Neural crest cell (in vitro differentiated cells): ENCODE results near the gene SLC12A6. TPM values are rescaled to one million over a fixed set of nuclear protein-coding genes. Genes with fewer than 3 reads are reported as not detected.

Source experiments
- DNase-seq: peaks from one replicate; pipeline ENCODE4 v3.0.0; 2021; ENCODE audit warnings: low read depth, mixed read lengths, low spot score
- H3K27ac Mint-ChIP-seq: one replicate; pipeline ENCODE4 v1.8.0; 2021; ENCODE audit warnings: mild to moderate bottlenecking, mixed read lengths; ENCODE audit not compliant: unreplicated experiment
- H3K27me3 Mint-ChIP-seq: 2 replicates; pipeline ENCODE4 v1.8.0; 2021; ENCODE audit warnings: low read depth, mild to moderate bottlenecking, mixed read lengths
- H3K36me3 Mint-ChIP-seq: 2 replicates; pipeline ENCODE4 v1.8.0; 2021; ENCODE audit warnings: low read depth, mild to moderate bottlenecking, mixed read lengths
- H3K4me1 Mint-ChIP-seq: 2 replicates; pipeline ENCODE4 v1.8.0; 2021; ENCODE audit warnings: mixed read lengths
- H3K4me3 Mint-ChIP-seq: one replicate; pipeline ENCODE4 v1.8.0; 2021; ENCODE audit warnings: mild to moderate bottlenecking, mixed read lengths
- H3K9me3 Mint-ChIP-seq: 2 replicates; pipeline ENCODE4 v1.8.0; 2021; ENCODE audit warnings: mixed read lengths
- CTCF ChIP-seq: fragments of 200-600 bp; sonication (generic); conservative IDR thresholded peaks from 2 replicates; pipeline ENCODE4 v1.5.0; 2021; ENCODE audit warnings: antibody characterized with exemption, mild to moderate bottlenecking
- total RNA-seq: library from RNA; stranded (reverse); gene quantifications from 2 replicates; pipeline ENCODE4 v1.2.1, GENCODE V29; 2021

The SLC12A6 gene
- total RNA-seq, 1 donor from 2014 or later = 10.9 TPM

DNA sequence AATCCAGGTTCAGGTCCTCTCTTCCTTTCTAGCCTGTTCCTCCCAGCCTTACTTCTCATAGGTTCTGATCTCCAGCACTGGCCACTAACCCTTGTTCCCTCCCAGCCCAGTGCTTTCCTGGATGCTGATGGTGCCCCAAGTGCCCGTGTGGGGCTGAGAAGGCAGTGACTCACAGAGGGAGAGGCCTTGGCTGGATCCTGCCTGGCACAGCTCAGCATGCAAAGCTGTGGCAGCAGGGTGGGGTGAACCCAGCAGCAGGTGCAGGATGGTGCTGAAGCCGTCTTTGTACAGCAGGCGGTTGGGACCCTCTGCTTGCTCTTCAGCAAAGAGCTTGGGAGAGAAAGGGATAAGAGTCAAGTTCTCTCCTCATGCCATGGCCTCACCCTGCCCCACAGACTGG lies 21.8 kb upstream of the SLC12A6 start:
- Mint-ChIP-seq H3K9me3 (no peaks in the 10 kb centered on the region), H3K36me3 (peaks cover 2% of the 10 kb centered on the region), H3K27ac (no peak overlapping the region), H3K4me3 (no peak overlapping the region), H3K27me3 (no peaks in the 10 kb centered on the region), H3K4me1 (no peaks in the 10 kb centered on the region)
- TF ChIP-seq CTCF = no peak
- no peak for DNase-seq

DNA sequence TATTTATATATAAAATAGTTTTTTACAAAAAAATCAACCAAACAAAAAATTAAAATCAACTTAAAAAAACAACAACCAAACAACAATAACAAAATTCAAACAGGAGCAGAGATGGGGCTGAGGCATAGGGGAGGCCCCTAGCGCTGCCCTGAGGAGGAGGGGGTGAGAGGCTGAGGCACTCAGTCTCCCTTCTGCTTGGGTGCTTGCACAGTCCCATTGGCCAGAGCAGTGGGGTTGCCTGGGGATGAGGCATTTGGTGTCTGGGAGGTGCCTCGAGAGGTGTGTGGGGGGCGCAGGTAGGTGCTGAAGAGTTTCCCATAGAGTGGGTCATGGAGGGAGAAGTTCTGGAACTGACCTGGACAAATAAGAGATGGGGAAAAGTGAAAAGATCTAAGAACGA lies 21.4 kb upstream of the SLC12A6 start:
- H3K27ac Mint-ChIP-seq = no peak overlapping the region
- DNase-seq = no peak
- H3K27me3 Mint-ChIP-seq = no peaks in the 10 kb centered on the region
- H3K4me1 Mint-ChIP-seq = no peaks in the 10 kb centered on the region
- H3K9me3 Mint-ChIP-seq = no peaks in the 10 kb centered on the region
- H3K4me3 Mint-ChIP-seq = no peak overlapping the region
- no peak for TF ChIP-seq CTCF
- H3K36me3 Mint-ChIP-seq = peaks cover 2% of the 10 kb centered on the region

DNA sequence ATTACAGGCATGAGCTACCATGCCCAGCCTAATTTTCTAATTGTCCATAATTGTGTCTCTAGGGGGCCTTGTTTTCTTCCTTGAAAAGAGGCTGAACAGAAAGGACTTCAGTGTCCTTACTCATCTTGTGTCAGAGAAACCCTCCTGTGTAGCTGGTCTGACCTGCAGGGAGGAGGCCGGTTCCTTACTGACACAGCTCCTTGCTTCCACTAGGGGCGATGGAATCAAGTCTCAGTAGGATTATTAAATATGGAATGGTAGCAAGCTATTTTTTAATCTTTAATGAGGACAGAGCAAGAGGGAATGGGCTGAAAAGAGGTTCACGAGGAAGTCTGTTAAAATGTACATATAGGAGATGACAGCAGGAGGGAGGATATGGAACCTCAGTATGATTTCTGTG lies 20.8 kb upstream of the SLC12A6 start:
- no peak overlapping the region for H3K4me3 Mint-ChIP-seq
- no peaks in the 10 kb centered on the region for H3K27me3 Mint-ChIP-seq
- H3K27ac Mint-ChIP-seq = no peak overlapping the region
- TF ChIP-seq CTCF = peak; percentile 48
- H3K4me1 Mint-ChIP-seq = no peaks in the 10 kb centered on the region
- peaks cover 2% of the 10 kb centered on the region for H3K36me3 Mint-ChIP-seq
- no peaks in the 10 kb centered on the region for H3K9me3 Mint-ChIP-seq
- no peak for DNase-seq

GRCh38 chr15:34357653-34358052 lies 20.1 kb upstream of the SLC12A6 start:
- no peak for TF ChIP-seq CTCF
- H3K27me3 Mint-ChIP-seq = no peaks in the 10 kb centered on the region
- no peak for DNase-seq
- H3K9me3 Mint-ChIP-seq = no peaks in the 10 kb centered on the region
- H3K4me3 Mint-ChIP-seq = no peak overlapping the region
- no peak overlapping the region for H3K27ac Mint-ChIP-seq
- no peaks in the 10 kb centered on the region for H3K4me1 Mint-ChIP-seq
- peaks cover 2% of the 10 kb centered on the region for H3K36me3 Mint-ChIP-seq

DNA sequence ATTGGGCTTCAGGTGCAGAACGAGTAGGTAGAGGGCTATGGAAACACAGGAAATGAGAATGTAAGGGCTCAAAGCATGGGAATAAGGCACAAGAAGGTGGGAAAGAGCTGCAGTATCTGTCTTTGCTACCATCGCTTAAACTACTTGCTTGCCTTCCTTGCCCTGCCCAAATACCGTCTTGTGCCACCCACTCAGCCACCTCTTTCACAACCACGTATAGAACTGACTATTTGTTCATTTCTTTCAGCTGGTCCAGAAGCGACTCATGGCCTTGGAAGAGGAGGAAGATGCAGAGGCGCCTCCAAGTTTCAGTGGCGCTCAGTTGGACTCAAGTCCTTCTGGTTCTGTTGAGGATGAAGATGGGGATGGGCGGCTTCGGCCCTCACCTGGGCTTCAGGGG lies 17.7 kb upstream of the SLC12A6 start:
- Mint-ChIP-seq H3K4me3 (no peak overlapping the region), H3K27me3 (no peaks in the 10 kb centered on the region), H3K9me3 (no peaks in the 10 kb centered on the region), H3K4me1 (no peaks in the 10 kb centered on the region), H3K36me3 (no peaks in the 10 kb centered on the region), H3K27ac (no peak overlapping the region)
- DNase-seq = no peak
- TF ChIP-seq CTCF = no peak

- Mint-ChIP-seq H3K4me3 (no peak overlapping the region), H3K4me1 (no peaks in the 10 kb centered on the region), H3K27me3 (no peaks in the 10 kb centered on the region), H3K36me3 (no peaks in the 10 kb centered on the region), H3K9me3 (no peaks in the 10 kb centered on the region), H3K27ac (no peak overlapping the region)
- DNase-seq = no peak
- TF ChIP-seq CTCF = no peak
These were observed 16.7 kb upstream of the SLC12A6 start for GRCh38 chr15:34354286-34354685.
